ENCODE results near the gene DPM2.

DNA sequence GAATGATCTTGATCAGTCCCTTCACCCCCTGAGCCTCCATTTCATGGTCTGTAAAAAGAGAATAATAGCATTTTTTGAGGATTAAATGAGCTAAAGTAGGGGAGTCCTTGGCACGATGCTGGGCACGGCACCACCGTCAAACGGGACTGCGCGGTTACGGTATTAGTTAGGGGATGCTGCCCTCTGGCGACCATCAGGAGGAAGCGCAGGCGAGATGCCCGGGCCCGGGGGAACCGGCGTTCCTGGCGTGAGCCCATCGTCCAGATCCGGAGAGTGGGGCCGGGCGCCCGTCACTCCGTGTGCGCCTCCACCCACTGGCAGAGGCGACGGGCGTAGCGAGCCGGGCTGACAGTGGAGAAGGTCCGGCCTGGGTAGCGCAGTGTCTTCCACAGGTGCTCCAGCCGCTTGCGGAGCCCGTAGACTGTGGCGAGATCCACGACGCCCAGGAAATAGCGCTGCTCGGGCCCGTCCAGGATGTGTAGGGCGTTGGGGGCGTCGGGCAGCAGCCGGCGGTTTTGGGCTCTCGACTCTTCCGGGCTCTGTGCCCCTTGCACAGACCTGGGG, 16.0 kb downstream of the DPM2 start:
- peak; percentile 96 to 98 (median 96) for TF ChIP-seq CTCF (IDR thresholded peaks at IDR 0.05)
- TF ChIP-seq POLR2A (IDR thresholded peaks at IDR 0.05) = no peak

Measured in uterus (tissue), 2 donors.